GM12801 (cell line): ENCODE data around the gene SLC5A12.

Experiments
- TF ChIP-seq, protein P1 (sequence below): IDR thresholded peaks from one replicate; pipeline ENCODE4 v1.5.1; 2011; ENCODE audit warnings: control low read depth; ENCODE audit not compliant: insufficient read length; ENCODE audit errors: extremely low read depth

The SLC5A12 gene

GRCh38 chr11:26741036-26741435 is 19.2 kb upstream of the SLC5A12 start:
- TF ChIP-seq, protein P1, sequence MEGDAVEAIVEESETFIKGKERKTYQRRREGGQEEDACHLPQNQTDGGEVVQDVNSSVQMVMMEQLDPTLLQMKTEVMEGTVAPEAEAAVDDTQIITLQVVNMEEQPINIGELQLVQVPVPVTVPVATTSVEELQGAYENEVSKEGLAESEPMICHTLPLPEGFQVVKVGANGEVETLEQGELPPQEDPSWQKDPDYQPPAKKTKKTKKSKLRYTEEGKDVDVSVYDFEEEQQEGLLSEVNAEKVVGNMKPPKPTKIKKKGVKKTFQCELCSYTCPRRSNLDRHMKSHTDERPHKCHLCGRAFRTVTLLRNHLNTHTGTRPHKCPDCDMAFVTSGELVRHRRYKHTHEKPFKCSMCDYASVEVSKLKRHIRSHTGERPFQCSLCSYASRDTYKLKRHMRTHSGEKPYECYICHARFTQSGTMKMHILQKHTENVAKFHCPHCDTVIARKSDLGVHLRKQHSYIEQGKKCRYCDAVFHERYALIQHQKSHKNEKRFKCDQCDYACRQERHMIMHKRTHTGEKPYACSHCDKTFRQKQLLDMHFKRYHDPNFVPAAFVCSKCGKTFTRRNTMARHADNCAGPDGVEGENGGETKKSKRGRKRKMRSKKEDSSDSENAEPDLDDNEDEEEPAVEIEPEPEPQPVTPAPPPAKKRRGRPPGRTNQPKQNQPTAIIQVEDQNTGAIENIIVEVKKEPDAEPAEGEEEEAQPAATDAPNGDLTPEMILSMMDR = no peak

DNA sequence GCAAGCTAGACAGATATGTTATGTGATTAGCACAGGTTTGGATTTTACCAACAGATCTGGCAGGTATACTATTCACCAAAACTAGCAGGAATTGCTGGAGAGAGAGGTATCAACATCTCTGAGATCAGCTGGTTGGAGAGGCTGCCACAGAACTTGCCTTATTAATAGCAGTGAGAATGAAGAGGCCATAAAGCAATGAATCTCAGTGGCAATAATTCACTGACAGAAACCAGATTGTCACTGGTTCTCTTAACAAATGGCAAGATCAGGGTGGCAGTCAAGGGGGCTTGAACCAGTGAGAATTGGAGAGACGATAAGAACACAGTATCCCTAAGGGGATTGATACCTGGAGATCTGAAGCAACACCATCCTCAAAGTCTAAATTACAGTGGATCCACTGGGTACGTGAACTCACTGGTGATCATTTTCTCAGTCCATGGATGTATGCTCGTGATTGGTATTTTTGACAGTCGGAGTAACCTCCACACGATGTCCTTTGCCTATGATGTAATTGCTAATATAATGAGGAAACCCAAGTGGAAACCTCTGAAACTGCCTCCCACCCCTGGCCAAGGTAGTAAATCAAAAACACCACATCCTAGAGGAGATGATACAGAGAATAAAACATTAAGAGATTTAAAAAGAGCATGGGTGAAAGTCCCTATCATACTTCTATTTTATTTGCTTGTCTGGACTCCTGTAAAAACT is 17.7 kb upstream of the SLC5A12 start:
- TF ChIP-seq, protein P1 = no peak

DNA sequence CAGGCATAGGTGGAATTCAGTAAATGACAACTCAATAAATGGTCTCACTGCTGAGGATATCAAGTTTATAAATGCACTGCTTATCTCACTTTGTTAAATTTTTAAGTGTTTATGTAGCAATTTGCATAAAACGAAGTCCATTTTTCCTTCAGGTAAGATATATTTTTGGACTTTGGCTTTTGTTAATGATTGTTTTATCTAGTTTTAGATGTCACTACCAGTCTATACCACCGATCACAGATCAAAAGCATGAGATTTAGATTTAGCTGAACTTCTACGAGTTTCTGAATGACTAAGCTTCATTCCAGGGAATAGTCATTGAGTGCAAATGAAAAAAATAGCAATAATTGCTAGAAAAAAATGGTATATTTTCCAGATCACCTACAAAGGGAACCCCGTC is 12.8 kb upstream of the SLC5A12 start:
- TF ChIP-seq, protein P1 = no peak

GRCh38 chr11:26731084-26731456 is 9.2 kb upstream of the SLC5A12 start:
- TF ChIP-seq, protein P1 = no peak

DNA sequence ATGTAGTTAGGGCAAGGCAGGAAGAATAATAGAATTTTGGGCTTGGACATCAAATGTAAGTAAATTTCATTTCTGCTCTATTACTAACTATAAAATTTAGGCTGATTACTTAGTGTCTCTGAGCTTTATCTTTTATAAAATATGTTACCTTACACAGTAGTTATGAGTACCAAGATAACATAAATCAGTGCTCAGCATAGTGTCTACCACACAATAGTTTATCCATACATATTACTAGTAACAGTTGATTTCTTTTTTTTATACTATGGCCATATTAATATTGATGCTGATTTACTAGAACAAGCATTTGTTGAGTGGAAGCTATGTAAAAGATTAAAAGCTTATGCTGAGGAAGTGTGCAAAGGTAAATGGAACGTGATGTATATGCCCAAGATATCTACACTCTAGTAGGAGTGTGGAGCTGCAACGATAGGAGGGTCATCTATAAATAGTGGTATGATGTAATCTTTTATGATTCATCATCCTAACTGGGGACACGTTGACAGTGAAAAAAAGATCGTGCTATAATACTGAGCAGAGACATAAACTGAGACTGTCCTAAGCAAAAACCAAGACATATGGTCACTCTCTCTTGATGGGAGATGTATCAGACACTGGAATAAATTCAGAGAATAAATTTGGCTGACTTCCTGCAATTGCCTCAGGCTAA is 8.7 kb upstream of the SLC5A12 start:
- TF ChIP-seq, protein P1 = no peak

- TF ChIP-seq, protein P1 = no peak
Measured at GRCh38 chr11:26729284-26729683, 7.4 kb upstream of the SLC5A12 start.

DNA sequence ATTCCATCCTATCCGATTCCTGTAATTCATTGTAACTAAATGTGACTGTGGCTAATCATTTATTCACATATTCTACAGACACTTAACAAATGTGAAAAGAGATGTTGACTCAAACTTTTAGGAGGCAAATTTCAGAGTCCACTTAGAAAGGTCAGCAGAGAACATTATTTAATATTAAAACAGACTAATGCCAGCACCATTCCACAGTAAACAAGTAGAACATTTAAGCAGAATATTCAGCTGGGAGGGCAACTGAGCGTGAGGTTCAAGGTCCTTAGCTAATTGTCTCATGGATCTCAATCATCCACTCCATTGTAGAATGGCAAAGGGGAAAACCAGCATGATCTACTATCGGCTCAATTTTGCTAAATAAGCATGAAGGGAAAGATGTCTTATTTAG is 5.1 kb upstream of the SLC5A12 start:
- TF ChIP-seq, protein P1 = no peak
